ENCODE results near the gene LINC01488. TPM values are rescaled to one million over a fixed set of nuclear protein-coding genes. Genes with fewer than 3 reads are reported as not detected.
A peak's percentile ranks its signal among the peaks of the same experiment; 100 is the strongest.

Gene LINC01488
- total and polyA plus RNA-seq, 2 donors from 2014 or later, result not detected

- Histone ChIP-seq H3K9ac (ENCODE audit: low read length in 3 of 3) (no peak overlapping the region), H3K4me1 (ENCODE audit: control insufficient read depth in 2 of 3, insufficient read depth in 2 of 3, low read depth in 1 of 3, low read length in 3 of 3) (peaks cover 0 to 2% (median 0%) of the 10 kb centered on the region in 3 donors), H3K27me3 (ENCODE audit: control insufficient read depth, insufficient read depth, low read length) (no peaks in the 10 kb centered on the region), H3K27ac (ENCODE audit: low read depth in 2 of 2, low read length in 2 of 2) (no peak overlapping the region), H3K36me3 (ENCODE audit: control insufficient read depth in 2 of 3, insufficient read depth in 3 of 3, low read length in 3 of 3) (no peaks in the 10 kb centered on the region), H3K9me3 (ENCODE audit: control insufficient read depth in 2 of 3, insufficient read depth in 1 of 3, low read length in 3 of 3) (no peaks in the 10 kb centered on the region), H3K4me3 (ENCODE audit: low read length in 3 of 3) (no peak overlapping the region)
- DNase-seq (peak in 1 of 5 donors; percentile 37), FAIRE-seq (no peak)
- TF ChIP-seq, protein P1, sequence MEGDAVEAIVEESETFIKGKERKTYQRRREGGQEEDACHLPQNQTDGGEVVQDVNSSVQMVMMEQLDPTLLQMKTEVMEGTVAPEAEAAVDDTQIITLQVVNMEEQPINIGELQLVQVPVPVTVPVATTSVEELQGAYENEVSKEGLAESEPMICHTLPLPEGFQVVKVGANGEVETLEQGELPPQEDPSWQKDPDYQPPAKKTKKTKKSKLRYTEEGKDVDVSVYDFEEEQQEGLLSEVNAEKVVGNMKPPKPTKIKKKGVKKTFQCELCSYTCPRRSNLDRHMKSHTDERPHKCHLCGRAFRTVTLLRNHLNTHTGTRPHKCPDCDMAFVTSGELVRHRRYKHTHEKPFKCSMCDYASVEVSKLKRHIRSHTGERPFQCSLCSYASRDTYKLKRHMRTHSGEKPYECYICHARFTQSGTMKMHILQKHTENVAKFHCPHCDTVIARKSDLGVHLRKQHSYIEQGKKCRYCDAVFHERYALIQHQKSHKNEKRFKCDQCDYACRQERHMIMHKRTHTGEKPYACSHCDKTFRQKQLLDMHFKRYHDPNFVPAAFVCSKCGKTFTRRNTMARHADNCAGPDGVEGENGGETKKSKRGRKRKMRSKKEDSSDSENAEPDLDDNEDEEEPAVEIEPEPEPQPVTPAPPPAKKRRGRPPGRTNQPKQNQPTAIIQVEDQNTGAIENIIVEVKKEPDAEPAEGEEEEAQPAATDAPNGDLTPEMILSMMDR (IDR thresholded peaks at IDR 0.05; ENCODE audit: borderline replicate concordance, extremely low read depth, insufficient read depth), result no peak
- intact Hi-C loops (cut with DNase I), result no loop called here
Measured at GRCh38 chr11:69467646-69468045, 13.8 kb upstream of the LINC01488 start.

- Histone ChIP-seq H3K36me3 (ENCODE audit: control insufficient read depth in 2 of 3, insufficient read depth in 3 of 3, low read length in 3 of 3) (no peaks in the 10 kb centered on the region), H3K4me1 (ENCODE audit: control insufficient read depth in 2 of 3, insufficient read depth in 2 of 3, low read depth in 1 of 3, low read length in 3 of 3) (peaks cover 0 to 2% (median 0%) of the 10 kb centered on the region in 3 donors), H3K9ac (ENCODE audit: low read length in 3 of 3) (no peak overlapping the region), H3K4me3 (ENCODE audit: low read length in 3 of 3) (no peak overlapping the region), H3K9me3 (ENCODE audit: control insufficient read depth in 2 of 3, insufficient read depth in 1 of 3, low read length in 3 of 3) (no peaks in the 10 kb centered on the region), H3K27ac (ENCODE audit: low read depth in 2 of 2, low read length in 2 of 2) (no peak overlapping the region), H3K27me3 (ENCODE audit: control insufficient read depth, insufficient read depth, low read length) (no peaks in the 10 kb centered on the region)
- intact Hi-C loops (cut with DNase I), result no loop called here
- TF ChIP-seq, protein P1 (IDR thresholded peaks at IDR 0.05; ENCODE audit: borderline replicate concordance, extremely low read depth, insufficient read depth), result no peak
- peak in 1 of 5 donors; percentile 21 for DNase-seq
- FAIRE-seq, result no peak
Measured at GRCh38 chr11:69468221-69468620, 13.2 kb upstream of the LINC01488 start.

- intact Hi-C loops (cut with DNase I), result no loop called here
- peaks cover 0 to 2% (median 0%) of the 10 kb centered on the region in 3 donors for H3K4me1 ChIP-seq (ENCODE audit: control insufficient read depth in 2 of 3, insufficient read depth in 2 of 3, low read depth in 1 of 3, low read length in 3 of 3)
- peak in 1 of 5 donors; percentile 47 for DNase-seq
- no peaks in the 10 kb centered on the region for H3K27me3 ChIP-seq (ENCODE audit: control insufficient read depth, insufficient read depth, low read length)
- H3K9me3 ChIP-seq (ENCODE audit: control insufficient read depth in 2 of 3, insufficient read depth in 1 of 3, low read length in 3 of 3), result no peaks in the 10 kb centered on the region
- H3K9ac ChIP-seq (ENCODE audit: low read length in 3 of 3), result no peak overlapping the region
- H3K27ac ChIP-seq (ENCODE audit: low read depth in 2 of 2, low read length in 2 of 2), result no peak overlapping the region
- FAIRE-seq, result no peak
- H3K36me3 ChIP-seq (ENCODE audit: control insufficient read depth in 2 of 3, insufficient read depth in 3 of 3, low read length in 3 of 3), result no peaks in the 10 kb centered on the region
- H3K4me3 ChIP-seq (ENCODE audit: low read length in 3 of 3), result no peak overlapping the region
- TF ChIP-seq, protein P1 (IDR thresholded peaks at IDR 0.05; ENCODE audit: borderline replicate concordance, extremely low read depth, insufficient read depth), result no peak
Measured at GRCh38 chr11:69468911-69469885, 12.3 kb upstream of the LINC01488 start.
